Mesenteric fat pad (tissue), 1 donor: ENCODE measurements around the gene AGAP1. TPM values are rescaled to one million over a fixed set of nuclear protein-coding genes. Genes with fewer than 3 reads are reported as not detected.
"Not testable (repeated sequence)": the region's sequence is repeated elsewhere in the genome, so short reads cannot be mapped to it uniquely, and the experiment has no call there.

Experiments
- DNase-seq: peaks from one replicate; pipeline ENCODE4 v3.0.0-alpha.2; 2020; ENCODE audit warnings: low spot score
- total RNA-seq: library from RNA; stranded (reverse); fragmentation: NEBNext Ultra II Directional; extraction: Animal tissue kit (Norgen Biotek cat#: 25700); gene quantifications from one replicate; pipeline ENCODE4 v1.2.1, GENCODE V29; 2021
- donor health status: DM: yes; HTN: yes; CAD: no.

AGAP1 gene
- total RNA-seq, 1 donor from 2014 or later: 26.5 TPM

GRCh38 chr2:235587202-235587601, 93.4 kb downstream of the AGAP1 start:
- no peak for DNase-seq

DNA sequence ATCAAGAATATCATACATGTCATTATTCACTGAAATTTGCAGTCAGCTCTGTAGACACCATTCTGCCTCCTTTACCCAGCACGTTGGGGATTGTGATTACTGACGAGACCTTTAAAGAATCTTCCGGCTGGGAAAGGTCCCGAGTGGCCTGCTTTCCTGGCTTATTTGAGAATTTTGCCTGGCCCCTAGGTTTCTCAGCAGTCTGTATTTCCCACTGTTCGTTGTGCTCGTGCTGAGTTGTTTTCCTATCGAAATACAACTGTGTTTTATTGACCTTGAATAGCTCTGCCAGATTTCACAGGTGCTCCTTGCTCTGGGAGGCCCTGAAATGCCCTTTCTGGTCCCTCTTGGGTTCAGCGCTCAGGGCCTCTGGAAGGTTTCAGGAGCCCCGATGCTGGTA, 94.9 kb downstream of the AGAP1 start:
- DNase-seq: no peak

- no peak for DNase-seq
Observed at GRCh38 chr2:235591231-235591730, 97.4 kb downstream of the AGAP1 start.

DNA sequence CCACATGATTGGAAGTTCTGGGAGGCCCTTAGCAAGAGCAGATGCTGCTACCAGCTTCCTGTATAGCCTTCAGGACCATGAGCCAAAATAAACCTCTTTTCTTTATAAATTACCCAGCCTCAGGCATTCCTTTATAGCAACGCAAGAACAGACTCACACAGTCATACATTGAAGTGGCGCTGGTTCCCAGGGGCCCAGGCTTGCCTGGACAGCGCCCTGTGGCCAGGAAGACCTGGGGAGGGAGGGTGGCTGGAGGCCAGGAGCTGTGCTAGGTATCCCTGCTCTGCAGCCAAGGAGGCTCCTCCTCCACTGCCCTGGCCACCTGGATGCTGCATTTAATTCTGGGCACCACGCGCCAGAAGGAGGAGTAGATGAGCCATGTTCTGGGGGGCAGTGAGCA, 98.1 kb downstream of the AGAP1 start:
- DNase-seq: no peak

GRCh38 chr2:235592430-235592829, 98.6 kb downstream of the AGAP1 start:
- DNase-seq: no peak

DNA sequence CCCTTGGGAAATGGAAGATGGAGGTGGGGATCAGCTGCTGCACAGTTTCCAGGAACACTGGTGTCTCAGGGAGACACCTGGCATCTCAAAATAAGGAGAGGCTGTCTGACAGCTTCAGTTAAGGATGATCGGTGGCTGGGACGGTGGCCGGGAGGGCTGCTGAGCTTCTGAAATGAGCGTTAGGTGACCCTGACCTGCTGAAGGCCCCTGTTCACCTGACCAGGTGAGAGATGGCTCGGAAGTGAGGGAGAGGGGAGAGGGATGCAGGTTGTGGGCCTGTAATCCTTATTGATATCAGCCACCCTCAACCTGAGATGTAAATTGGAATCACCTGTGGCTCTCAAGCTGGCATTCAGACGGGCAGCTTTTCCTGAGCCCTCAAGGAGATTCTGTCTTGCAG, 99.0 kb downstream of the AGAP1 start:
- DNase-seq: no peak

GRCh38 chr2:235594041-235594440, 100.2 kb downstream of the AGAP1 start:
- no peak for DNase-seq

DNA sequence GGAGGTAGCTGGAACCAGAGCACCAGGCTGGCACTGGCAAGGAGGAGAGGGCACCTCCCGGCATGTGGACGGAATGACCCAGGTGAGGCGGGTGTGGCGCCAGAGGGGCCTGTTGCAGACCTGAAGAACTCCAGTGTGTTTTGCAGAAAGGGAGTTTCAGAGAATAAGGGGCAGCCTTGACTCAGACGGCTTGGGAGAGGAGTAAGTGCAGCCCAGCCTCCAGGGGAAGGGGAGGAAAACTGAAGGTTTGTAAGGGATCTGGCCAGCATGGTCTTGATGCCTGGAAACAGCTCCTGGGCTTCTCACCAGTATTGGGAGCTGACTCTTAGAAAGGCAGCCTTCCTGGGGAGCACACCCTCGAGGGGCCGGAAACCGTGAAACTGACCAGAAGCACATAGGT, 101.1 kb downstream of the AGAP1 start:
- no peak for DNase-seq

GRCh38 chr2:235595422-235596010, 101.7 kb downstream of the AGAP1 start:
- no peak for DNase-seq

DNA sequence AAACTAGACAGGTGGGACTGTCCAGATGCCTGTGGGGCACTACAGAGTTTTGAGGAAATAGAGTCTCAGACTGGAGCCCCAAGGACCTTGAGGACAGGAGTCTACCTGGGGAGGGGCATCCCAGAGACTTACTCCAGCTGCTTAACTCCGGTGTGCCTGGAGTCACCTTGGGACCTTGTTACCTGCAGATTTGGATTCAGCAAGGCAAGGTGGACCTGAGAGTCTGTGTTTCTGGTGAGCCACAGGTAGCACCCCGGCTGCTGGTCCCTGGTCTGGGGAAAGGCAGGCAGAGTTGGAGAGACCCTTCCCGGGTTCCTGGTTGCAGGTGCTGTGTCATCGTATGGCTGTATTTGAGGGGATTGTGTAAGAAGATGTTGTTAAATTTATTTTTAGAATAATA, 102.4 kb downstream of the AGAP1 start:
- no peak for DNase-seq

GRCh38 chr2:235597081-235597615, 103.3 kb downstream of the AGAP1 start:
- DNase-seq: no peak

- no peak for DNase-seq
Observed at GRCh38 chr2:235598026-235598425, 104.2 kb downstream of the AGAP1 start.

- no peak for DNase-seq
Observed at GRCh38 chr2:235598532-235599531, 105.0 kb downstream of the AGAP1 start.

- DNase-seq: no peak
Observed at GRCh38 chr2:235599596-235600338, 105.9 kb downstream of the AGAP1 start.

DNA sequence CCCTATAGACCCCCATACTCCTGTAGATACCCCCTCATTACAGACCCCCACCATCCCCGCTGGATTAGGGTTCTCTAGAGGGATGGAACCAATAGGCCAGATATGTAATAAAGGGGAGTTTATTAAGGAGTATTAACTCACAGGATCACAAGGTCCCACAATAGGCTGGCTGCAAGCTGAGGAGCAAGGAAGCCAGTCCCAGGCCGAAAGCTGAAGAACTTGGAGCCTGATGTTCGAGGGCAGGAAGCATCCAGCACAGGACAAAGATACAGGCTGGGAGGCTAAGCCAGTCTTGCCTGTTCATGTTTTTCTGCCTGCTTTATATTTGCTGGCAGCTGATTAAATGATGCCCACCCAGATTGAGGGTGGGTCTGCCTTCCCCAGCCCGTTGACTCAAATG, 106.6 kb downstream of the AGAP1 start:
- DNase-seq: no peak

DNA sequence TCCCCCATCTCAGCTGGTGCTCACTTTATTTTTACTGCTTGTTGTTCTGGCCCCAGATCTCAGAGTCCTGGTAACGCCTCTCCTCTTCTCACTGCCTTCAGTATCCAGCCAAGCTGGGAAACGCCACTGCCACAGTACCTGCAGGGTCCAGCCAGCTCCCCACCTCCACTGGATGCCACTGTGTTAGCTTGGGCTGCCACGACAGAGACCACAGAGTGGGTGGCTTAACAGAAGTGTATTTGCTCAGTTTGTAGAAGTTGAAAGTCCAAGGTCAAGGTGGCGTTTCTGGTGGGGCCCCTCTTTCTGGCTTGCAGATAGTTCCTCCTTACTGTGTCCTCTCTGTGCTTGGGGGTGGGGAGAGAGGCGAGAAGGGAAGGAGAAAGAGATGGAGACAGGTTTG, 107.1 kb downstream of the AGAP1 start:
- no peak for DNase-seq

DNA sequence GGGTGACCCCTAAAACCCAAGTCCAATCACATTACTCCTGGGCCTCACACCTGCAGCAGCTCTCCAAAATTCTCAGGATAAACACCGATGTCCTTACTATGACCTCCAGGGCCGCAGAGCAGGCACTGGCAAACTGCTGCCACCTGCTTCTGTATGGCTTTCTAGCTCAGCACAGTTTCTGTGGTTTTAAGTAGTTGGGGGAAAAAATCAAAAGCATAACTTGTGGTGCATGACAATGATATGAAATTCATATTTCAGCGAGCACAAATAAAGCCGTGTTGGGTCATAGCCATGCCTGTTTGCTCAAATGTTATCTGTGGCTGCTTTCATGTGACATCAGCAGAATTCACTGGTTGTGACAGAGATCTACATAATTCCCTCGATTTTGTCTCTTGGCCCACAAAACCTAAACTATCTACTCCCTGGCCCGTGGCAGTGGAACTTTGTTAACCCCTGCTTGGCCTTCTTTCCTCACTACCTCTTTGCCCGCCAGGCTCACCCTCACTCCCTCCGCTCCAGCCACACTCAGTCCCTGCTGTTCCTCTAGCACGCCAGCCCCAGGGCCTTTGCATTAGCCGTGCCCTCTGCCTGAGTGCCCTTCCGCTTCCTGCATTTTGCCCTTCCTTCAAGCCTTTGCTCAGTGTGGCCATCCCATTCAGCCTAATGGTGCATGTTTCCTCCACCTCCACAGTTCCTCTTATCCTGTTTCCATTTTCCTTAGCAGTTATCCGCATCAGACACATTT, 108.3 kb downstream of the AGAP1 start:
- no peak for DNase-seq

DNA sequence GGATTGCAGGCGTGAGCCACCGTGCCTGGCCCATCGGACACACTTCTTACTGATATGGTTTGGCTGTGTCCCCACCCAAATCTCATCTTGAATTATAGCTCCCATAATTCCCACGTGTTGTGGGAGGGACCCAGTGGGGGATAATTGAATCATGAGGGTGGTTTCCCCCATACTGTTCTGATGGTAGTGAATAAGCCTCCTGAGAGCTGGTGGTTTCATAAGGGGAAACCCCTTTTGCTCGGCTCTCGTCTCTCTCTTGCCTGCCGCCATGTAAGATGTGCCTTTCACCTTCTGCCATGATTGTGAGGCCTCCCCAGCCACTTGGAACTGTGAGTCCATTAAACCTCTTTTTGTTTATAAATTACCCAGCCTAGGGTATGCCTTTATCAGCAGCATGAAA, 109.1 kb downstream of the AGAP1 start:
- DNase-seq: not testable (repeated sequence)

DNA sequence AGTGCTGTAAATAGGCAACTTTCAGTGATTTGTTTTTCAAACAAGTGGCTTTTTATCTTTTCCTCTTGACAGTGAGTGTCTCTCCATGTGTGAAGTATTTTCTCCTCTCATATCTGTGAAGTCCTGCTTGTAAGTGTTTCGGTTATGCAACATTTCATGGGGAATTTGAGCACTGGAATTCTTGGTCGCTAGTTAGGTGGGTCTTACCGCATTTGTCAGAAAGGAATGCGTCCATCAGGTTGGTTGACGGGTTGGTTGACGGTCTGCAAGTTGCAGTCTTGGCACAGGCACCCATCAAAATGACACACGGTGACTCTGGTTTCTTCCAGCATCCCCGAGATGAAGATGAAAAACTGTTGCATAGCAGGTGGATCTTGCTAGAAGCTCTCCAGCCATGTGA, 109.8 kb downstream of the AGAP1 start:
- no peak for DNase-seq

- DNase-seq: no peak
Observed at GRCh38 chr2:235605312-235606003, 111.6 kb downstream of the AGAP1 start.
